Measurements from ENCODE around the gene JMJD7.

DNA sequence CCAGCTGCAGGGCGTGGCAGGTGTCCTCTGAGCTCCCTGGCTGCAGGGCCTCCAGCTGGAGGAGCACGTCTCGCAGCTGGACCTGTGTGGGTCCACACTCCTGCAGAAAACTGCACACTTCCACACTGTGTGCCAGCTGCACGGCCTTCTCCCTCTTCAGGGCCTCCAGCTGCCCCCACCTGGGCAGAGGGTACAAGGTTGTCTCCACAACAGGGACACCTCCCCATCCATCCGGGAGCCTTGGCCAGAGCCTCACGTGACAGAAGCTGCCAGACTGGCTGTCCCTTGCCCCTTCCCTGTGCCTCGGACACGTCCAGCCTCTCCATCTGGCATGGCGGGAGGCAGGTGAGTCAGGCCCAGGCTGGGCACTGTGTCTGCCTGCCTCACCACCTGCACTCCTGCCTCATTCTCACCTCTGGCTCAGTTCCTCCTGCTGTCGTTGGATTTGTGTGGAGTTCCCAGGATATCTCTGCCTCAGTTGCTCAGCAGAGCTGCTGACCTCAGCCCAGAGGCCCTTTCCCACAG lies 51.5 kb downstream of the JMJD7 start:
- TF ChIP-seq EZH2phosphoT487 (IDR thresholded peaks at IDR 0.05; ENCODE audit: borderline replicate concordance, low read depth, low read length) = no peak
- TF ChIP-seq, protein P1, sequence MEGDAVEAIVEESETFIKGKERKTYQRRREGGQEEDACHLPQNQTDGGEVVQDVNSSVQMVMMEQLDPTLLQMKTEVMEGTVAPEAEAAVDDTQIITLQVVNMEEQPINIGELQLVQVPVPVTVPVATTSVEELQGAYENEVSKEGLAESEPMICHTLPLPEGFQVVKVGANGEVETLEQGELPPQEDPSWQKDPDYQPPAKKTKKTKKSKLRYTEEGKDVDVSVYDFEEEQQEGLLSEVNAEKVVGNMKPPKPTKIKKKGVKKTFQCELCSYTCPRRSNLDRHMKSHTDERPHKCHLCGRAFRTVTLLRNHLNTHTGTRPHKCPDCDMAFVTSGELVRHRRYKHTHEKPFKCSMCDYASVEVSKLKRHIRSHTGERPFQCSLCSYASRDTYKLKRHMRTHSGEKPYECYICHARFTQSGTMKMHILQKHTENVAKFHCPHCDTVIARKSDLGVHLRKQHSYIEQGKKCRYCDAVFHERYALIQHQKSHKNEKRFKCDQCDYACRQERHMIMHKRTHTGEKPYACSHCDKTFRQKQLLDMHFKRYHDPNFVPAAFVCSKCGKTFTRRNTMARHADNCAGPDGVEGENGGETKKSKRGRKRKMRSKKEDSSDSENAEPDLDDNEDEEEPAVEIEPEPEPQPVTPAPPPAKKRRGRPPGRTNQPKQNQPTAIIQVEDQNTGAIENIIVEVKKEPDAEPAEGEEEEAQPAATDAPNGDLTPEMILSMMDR (conservative IDR thresholded peaks at IDR 0.05; ENCODE audit: low read length) = no peak
